Measurements from ENCODE around the gene DCBLD2.

DCBLD2 gene

DNA sequence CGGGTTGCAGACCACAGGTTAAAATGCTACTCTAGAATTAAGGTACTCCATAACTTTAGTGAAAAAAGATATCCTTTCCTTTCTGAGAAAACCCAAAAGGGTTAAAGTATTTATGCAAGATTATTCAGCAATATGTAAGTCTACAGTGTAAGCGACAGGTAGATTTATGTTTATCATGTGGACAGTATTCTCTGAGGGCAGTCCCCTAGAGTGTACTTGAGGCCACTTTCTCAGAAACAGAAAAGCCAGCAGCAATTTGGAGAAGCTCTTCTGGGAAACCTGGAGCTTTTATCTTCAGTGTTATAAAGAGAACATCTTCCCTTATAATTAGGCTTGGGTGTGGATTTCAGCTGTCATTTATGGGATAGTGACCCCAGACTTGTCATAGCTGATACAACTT lies 129.5 kb downstream of the DCBLD2 start:
- H3K36me3 ChIP-seq (replicated peaks; ENCODE audit: low read depth, low read length): no peaks in the 10 kb centered on the region
- no peak for TF ChIP-seq EZH2phosphoT487 (IDR thresholded peaks at IDR 0.05; ENCODE audit: low read depth)
- no peak for TF ChIP-seq CTCF (IDR thresholded peaks at IDR 0.05; ENCODE audit: low read depth, low read length)
- no peaks in the 10 kb centered on the region for H3K9me3 ChIP-seq (ENCODE audit: insufficient read depth, low read length)
- H3K9ac ChIP-seq (ENCODE audit: low read length): no peak overlapping the region
- H3K27ac ChIP-seq (ENCODE audit: low read length): no peak overlapping the region
- no peak overlapping the region for H2AFZ ChIP-seq (ENCODE audit: low read depth, low read length)
- H3K4me1 ChIP-seq (ENCODE audit: low read length): peaks cover 19% of the 10 kb centered on the region
- H3K79me2 ChIP-seq (ENCODE audit: low read length): no peaks in the 10 kb centered on the region
- H3K4me2 ChIP-seq (ENCODE audit: low read length): no peak overlapping the region
- no peaks in the 10 kb centered on the region for H4K20me1 ChIP-seq (ENCODE audit: insufficient read depth, low read length)
- no peak overlapping the region for H3K4me3 ChIP-seq (ENCODE audit: low read length)
- no peaks in the 10 kb centered on the region for H3K27me3 ChIP-seq (ENCODE audit: low read depth, low read length)

DNA sequence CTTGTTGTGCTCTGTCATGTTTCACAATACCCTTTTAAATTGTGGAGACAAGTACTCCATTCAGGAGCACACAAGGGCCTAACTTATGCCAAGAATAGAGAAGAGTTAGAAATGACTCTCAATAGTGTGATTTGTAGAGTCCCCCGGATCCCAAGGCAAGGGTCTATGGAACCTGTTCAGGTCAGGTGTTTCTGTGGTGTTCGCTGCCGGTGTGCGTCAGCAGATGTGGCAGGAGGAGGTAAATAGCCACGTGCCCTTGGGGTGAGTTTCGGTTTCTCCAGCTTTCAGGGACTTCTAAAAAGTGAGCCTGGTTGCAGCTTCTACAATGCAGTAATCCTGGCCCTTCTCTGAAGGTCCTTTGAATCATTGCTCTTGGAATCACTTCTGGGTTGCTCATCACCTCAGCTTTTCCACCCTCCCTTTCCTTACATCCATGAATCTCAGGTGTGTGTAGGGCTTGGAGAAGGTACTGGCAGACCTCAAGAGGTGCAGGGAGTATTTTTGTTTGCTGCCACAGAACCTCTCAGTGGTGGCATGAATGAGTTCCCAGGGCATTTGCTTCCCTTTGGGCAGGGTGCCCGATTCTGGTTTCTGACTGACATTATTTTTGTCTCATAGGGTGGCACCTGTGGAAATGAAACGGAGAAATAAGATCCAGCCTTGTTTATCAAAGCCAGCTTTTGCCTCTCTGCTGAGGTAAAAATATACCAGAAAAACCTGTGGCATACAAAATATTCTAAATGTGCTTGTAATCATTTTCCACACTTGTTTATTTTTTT lies 131.0 kb downstream of the DCBLD2 start:
- Histone ChIP-seq H3K4me3 (ENCODE audit: low read length) (peak overlapping the region; percentile 27; the same call in 1 of the 2 replicates), H3K4me1 (ENCODE audit: low read length) (peaks cover 35% of the 10 kb centered on the region), H3K27me3 (ENCODE audit: low read depth, low read length) (no peaks in the 10 kb centered on the region), H3K36me3 (replicated peaks; ENCODE audit: low read depth, low read length) (no peaks in the 10 kb centered on the region), H3K27ac (ENCODE audit: low read length) (peak overlapping the region; percentile 29), H3K79me2 (ENCODE audit: low read length) (no peaks in the 10 kb centered on the region), H3K9me3 (ENCODE audit: insufficient read depth, low read length) (no peaks in the 10 kb centered on the region), H3K4me2 (ENCODE audit: low read length) (peak overlapping the region; percentile 67), H3K9ac (ENCODE audit: low read length) (no peak overlapping the region), H2AFZ (ENCODE audit: low read depth, low read length) (no peak overlapping the region), H4K20me1 (ENCODE audit: insufficient read depth, low read length) (no peaks in the 10 kb centered on the region)
- TF ChIP-seq CTCF (IDR thresholded peaks at IDR 0.05; ENCODE audit: low read depth, low read length): no peak
- no peak for TF ChIP-seq EZH2phosphoT487 (IDR thresholded peaks at IDR 0.05; ENCODE audit: low read depth)

- Histone ChIP-seq H3K9me3 (ENCODE audit: insufficient read depth, low read length) (no peaks in the 10 kb centered on the region), H4K20me1 (ENCODE audit: insufficient read depth, low read length) (no peaks in the 10 kb centered on the region), H3K36me3 (replicated peaks; ENCODE audit: low read depth, low read length) (no peaks in the 10 kb centered on the region), H3K9ac (ENCODE audit: low read length) (no peak overlapping the region), H2AFZ (ENCODE audit: low read depth, low read length) (no peak overlapping the region), H3K27ac (ENCODE audit: low read length) (no peak overlapping the region), H3K4me2 (ENCODE audit: low read length) (no peak overlapping the region), H3K4me1 (ENCODE audit: low read length) (peaks cover 39% of the 10 kb centered on the region), H3K4me3 (ENCODE audit: low read length) (no peak overlapping the region), H3K79me2 (ENCODE audit: low read length) (no peaks in the 10 kb centered on the region), H3K27me3 (ENCODE audit: low read depth, low read length) (no peaks in the 10 kb centered on the region)
- TF ChIP-seq CTCF (IDR thresholded peaks at IDR 0.05; ENCODE audit: low read depth, low read length) (no peak), EZH2phosphoT487 (IDR thresholded peaks at IDR 0.05; ENCODE audit: low read depth) (no peak)
Measured at GRCh38 chr3:98769448-98769847, 132.0 kb downstream of the DCBLD2 start.

DNA sequence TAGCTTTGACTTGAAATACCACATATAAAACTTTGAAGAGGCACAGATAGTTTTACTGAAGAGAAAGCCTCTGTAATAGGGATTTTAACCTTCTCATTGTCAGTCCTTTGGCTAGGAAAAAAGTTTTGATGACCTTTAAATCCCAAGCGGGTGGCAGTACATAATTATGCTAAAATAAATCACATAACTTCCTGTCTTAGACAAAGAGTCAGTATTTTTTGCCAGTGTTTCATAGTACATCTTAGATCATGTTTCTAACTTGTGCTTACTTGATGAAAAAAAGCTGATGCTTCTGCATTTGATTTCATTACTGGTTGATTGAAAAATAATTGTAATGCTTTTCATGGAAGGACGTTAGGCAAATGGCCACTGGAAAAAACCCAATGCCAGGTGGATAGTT lies 132.5 kb downstream of the DCBLD2 start:
- Histone ChIP-seq H3K27ac (ENCODE audit: low read length) (no peak overlapping the region), H4K20me1 (ENCODE audit: insufficient read depth, low read length) (no peaks in the 10 kb centered on the region), H3K9me3 (ENCODE audit: insufficient read depth, low read length) (no peaks in the 10 kb centered on the region), H3K4me3 (ENCODE audit: low read length) (no peak overlapping the region), H2AFZ (ENCODE audit: low read depth, low read length) (no peak overlapping the region), H3K79me2 (ENCODE audit: low read length) (no peaks in the 10 kb centered on the region), H3K9ac (ENCODE audit: low read length) (no peak overlapping the region), H3K36me3 (replicated peaks; ENCODE audit: low read depth, low read length) (no peaks in the 10 kb centered on the region), H3K27me3 (ENCODE audit: low read depth, low read length) (no peaks in the 10 kb centered on the region), H3K4me1 (ENCODE audit: low read length) (peaks cover 44% of the 10 kb centered on the region), H3K4me2 (ENCODE audit: low read length) (no peak overlapping the region)
- no peak for TF ChIP-seq CTCF (IDR thresholded peaks at IDR 0.05; ENCODE audit: low read depth, low read length)
- no peak for TF ChIP-seq EZH2phosphoT487 (IDR thresholded peaks at IDR 0.05; ENCODE audit: low read depth)

All from OCI-LY3 (cell line).